Ovary (tissue), 9 donors: ENCODE data around the gene THBS3. TPM values are rescaled to one million over a fixed set of nuclear protein-coding genes. Genes with fewer than 3 reads are reported as not detected.

Source experiments
- DNase-seq, 5 donors: peaks; one replicate each; pipeline ENCODE4 v3.0.0-alpha.2; 2019 to 2020
- H3K27ac ChIP-seq, 2 donors: fragments of 200-600 bp; one replicate each; pipeline versions ENCODE4 v1.5.1 to v1.8.0; 2019 to 2022
- H3K27me3 ChIP-seq: fragments of 200-600 bp; one replicate; pipeline ENCODE4 v1.8.0; 2022
- H3K36me3 ChIP-seq: fragments of 200-600 bp; sonication (generic); one replicate; pipeline ENCODE4 v1.5.1; 2019
- H3K4me1 ChIP-seq: one replicate; pipeline ENCODE4 v1.8.1; 2013; ENCODE audit warnings: mild to moderate bottlenecking, moderate library complexity; ENCODE audit not compliant: insufficient read depth
- H3K4me3 ChIP-seq: fragments of 200-600 bp; sonication (generic); one replicate; pipeline ENCODE4 v1.5.1; 2017
- H3K9me3 ChIP-seq, 2 donors: fragments of 200-600 bp in 1 of 2; sonication (generic) in 1 of 2; one replicate each; pipeline versions ENCODE4 v1.5.1 to v1.8.1; 2013 to 2019; ENCODE audit warnings: mild to moderate bottlenecking in 1 of 2, moderate library complexity in 1 of 2
- EP300 ChIP-seq: sonication (generic); formaldehyde crosslinking; IDR thresholded peaks from one replicate; pipeline ENCODE4 v1.6.1; 2017; ENCODE audit warnings: antibody characterized with exemption
- POLR2A ChIP-seq: fragments of 450-650 bp; IDR thresholded peaks from one replicate; pipeline ENCODE4 v1.6.1; 2017; ENCODE audit warnings: antibody characterized with exemption, mild to moderate bottlenecking, moderate library complexity
- WGBS, 3 donors: extraction: QIAGEN DNeasy Blood & Tissue Kit in 1 of 3; methylation state at CpG; one replicate each; pipeline versions ENCODE4 v1.1.5 to v1.1.7; 2013 to 2017; 5-methylcytosine and 5-hydroxymethylcytosine counted together
- intact Hi-C, 4 donors: fragments of 100-400 bp; cut with DNase I; formaldehyde crosslinking; loops; one replicate each; pipeline versions ENCODE4 v1.11.0 to v1.15.1; 2022 to 2023
- polyA plus RNA-seq, 2 donors: library from polyadenylated mRNA; stranded (reverse); fragments of 200-250 nt in 1 of 2; fragments of 350-450 nt in 1 of 2; fragmentation: Illumina TruSeq in 1 of 2; extraction: RNeasy Lipid Tissue Mini Kit (QIAGEN cat#74804) in 1 of 2; gene quantifications; one replicate each; pipeline ENCODE4 v1.2.3, GENCODE V29; 2013 to 2014
- total RNA-seq, 7 donors: library from RNA; depleted of rRNA in 2 of 7; stranded (reverse); fragments of >200 nt in 2 of 7; fragmentation: NEBNext Ultra II Directional in 3 of 7; extraction: Animal tissue kit (Norgen Biotek cat#: 25700) in 3 of 7; gene quantifications; one replicate each; pipeline versions ENCODE4 v1.1.0 to v1.2.4, GENCODE V29; 2016 to 2023
- TF ChIP-seq, protein P1 (sequence below), 3 donors: fragments of 450-650 bp in 2 of 3; fragments of 200-600 bp in 1 of 3; IDR thresholded peaks; one replicate each; pipeline versions ENCODE4 v1.5.1 to v1.8.0; 2016 to 2022; ENCODE audit warnings: antibody characterized with exemption in 3 of 3, mild to moderate bottlenecking in 1 of 3
- donor health status: DM: no; HTN: no; CAD: no; lungs with moderate emphysema.
- donor health status: DM: no; HTN: no; CAD: no.
- donor health status: Bipolar disorder and iron deficiency.
- donor health status: DM: yes; HTN: yes; CAD: no.
- donor health status: DM: no; HTN: no; CAD: no.
- donor health status: DM: yes; HTN: yes; CAD: no.

Gene THBS3
- total and polyA plus RNA-seq, 9 donors, result 19.9 to 50.2 (median 28.2) TPM

- TF ChIP-seq, protein P1, sequence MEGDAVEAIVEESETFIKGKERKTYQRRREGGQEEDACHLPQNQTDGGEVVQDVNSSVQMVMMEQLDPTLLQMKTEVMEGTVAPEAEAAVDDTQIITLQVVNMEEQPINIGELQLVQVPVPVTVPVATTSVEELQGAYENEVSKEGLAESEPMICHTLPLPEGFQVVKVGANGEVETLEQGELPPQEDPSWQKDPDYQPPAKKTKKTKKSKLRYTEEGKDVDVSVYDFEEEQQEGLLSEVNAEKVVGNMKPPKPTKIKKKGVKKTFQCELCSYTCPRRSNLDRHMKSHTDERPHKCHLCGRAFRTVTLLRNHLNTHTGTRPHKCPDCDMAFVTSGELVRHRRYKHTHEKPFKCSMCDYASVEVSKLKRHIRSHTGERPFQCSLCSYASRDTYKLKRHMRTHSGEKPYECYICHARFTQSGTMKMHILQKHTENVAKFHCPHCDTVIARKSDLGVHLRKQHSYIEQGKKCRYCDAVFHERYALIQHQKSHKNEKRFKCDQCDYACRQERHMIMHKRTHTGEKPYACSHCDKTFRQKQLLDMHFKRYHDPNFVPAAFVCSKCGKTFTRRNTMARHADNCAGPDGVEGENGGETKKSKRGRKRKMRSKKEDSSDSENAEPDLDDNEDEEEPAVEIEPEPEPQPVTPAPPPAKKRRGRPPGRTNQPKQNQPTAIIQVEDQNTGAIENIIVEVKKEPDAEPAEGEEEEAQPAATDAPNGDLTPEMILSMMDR (IDR thresholded peaks at IDR 0.05), result no peak
- no peak for TF ChIP-seq POLR2A
- TF ChIP-seq EP300, result no peak
- Histone ChIP-seq H3K27ac (no peak overlapping the region), H3K36me3 (no peaks in the 10 kb centered on the region), H3K27me3 (no peaks in the 10 kb centered on the region), H3K9me3 (no peaks in the 10 kb centered on the region), H3K4me3 (no peak overlapping the region), H3K4me1 (no peaks in the 10 kb centered on the region)
- WGBS, 3 donors, result 80 to 90% (median 89%) methylated on average over 7 of the region's 7 CpGs
- peak in 2 of 5 donors; percentile 8 to 12 for DNase-seq
- intact Hi-C loops, result no loop called here
These were observed 25.6 kb downstream of the THBS3 start for GRCh38 chr1:155182052-155182550.

DNA sequence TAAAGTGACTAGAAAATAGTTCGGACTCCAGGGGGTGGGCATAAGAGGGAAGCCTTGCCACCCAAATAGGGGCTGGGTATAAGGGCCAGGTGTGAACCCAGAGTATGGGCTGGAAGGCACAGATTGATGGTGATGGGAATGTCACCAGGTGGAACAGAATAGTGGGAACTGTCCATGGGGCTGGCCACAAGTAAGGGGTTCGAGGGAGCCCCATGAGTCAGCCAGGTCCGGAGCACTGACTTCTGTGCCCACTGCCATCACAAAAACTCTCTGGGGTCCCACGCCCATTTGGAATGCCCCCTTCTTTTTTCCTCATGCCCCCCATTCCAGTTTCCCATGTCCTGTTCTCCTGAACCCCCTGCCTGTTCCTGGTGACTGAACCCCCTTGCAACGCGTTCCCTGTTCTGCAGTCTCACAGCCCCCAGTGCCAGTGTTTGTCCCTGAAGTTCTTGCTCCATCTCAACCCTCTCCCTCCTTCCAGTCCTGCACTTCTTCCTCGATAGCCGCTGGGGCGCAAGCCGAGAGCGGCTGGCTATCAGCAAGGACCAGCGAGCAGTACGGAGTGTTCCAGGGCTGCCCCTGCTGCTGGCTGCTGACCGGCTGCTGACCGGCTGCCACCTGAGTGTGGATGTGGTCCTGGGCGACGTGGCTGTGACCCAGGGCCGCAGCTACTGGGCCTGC, 26.2 kb downstream of the THBS3 start:
- TF ChIP-seq, protein P1 (IDR thresholded peaks at IDR 0.05), result no peak
- TF ChIP-seq EP300, result no peak
- Histone ChIP-seq H3K4me3 (no peak overlapping the region), H3K36me3 (no peaks in the 10 kb centered on the region), H3K27ac (no peak overlapping the region), H3K9me3 (no peaks in the 10 kb centered on the region), H3K4me1 (no peaks in the 10 kb centered on the region), H3K27me3 (no peaks in the 10 kb centered on the region)
- intact Hi-C loops, result no loop called here
- peak in 2 of 5 donors; percentile 5 to 6 for DNase-seq
- WGBS, 3 donors, result 85 to 87% (median 85%) methylated on average over 18 of the region's 18 CpGs

DNA sequence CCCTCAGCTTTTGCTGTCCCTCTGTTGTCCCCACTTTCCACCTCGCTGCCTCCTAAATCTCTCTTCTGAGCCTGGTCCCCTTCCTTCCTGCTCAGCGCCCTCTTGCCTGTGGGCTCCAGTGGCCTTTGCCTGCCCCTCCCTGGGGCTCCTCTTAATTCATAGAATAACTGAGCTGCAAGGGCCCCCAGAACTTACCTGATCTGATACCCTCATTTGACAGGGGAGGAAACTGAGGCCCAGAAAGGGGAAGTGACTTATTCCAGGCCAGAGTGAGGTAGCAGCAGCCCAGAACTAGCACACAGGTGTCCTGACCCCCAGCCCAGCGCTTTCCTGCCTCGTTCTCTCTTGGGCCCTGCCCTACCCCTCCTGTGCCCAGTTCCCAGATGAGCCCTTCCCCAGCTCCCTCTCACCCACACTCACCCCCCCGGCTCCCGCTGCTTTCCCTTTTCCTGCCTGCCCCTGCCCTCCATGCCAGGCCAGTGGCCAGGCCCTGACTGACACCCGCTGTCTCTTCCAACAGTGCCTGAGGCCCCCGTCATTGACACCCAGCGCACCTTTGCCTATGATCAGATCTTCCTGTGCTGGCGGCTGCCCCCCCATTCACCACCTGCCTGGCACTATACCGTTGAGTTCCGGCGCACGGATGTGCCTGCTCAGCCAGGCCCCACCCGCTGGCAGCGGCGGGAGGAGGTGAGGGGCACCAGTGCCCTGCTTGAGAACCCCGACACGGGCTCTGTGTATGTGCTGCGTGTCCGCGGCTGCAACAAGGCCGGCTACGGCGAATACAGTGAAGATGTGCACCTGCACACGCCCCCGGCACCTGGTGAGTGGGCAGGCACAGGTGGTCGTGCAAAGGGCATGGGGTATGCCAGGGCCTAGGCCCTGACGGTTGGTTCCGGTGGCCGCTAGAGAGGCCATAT, 28.3 kb downstream of the THBS3 start:
- no peaks in the 10 kb centered on the region for H3K27me3 ChIP-seq
- peak in 4 of 5 donors; percentile 20 to 39 (median 22) for DNase-seq
- no peak overlapping the region for H3K27ac ChIP-seq
- no peaks in the 10 kb centered on the region for H3K36me3 ChIP-seq
- TF ChIP-seq EP300 (no peak), POLR2A (no peak)
- no peaks in the 10 kb centered on the region for H3K9me3 ChIP-seq
- H3K4me1 ChIP-seq, result no peaks in the 10 kb centered on the region
- H3K4me3 ChIP-seq, result no peak overlapping the region
- intact Hi-C loops, result loop anchor here in 1 of 4 donors (10.0 kb wide), 2 partner anchors 145 to 415 kb away; partner anchors contain the start of gene RUSC1
- 90 to 92% (median 91%) methylated on average over 29 to 31 of the region's 31 CpGs for WGBS, 3 donors

- Histone ChIP-seq H3K27ac (no peak overlapping the region), H3K4me1 (no peaks in the 10 kb centered on the region), H3K4me3 (no peak overlapping the region), H3K27me3 (no peaks in the 10 kb centered on the region), H3K9me3 (no peaks in the 10 kb centered on the region), H3K36me3 (no peaks in the 10 kb centered on the region)
- TF ChIP-seq POLR2A (no peak), EP300 (no peak)
- TF ChIP-seq, protein P1 (IDR thresholded peaks at IDR 0.05), result no peak
- 82 to 84% (median 84%) methylated on average over 30 of the region's 30 CpGs for WGBS, 3 donors
- DNase-seq, result peak in 4 of 5 donors; percentile 20 to 34 (median 24)
- intact Hi-C loops, result loop anchor here in 1 of 4 donors (10.0 kb wide), 2 partner anchors 146 to 416 kb away; partner anchors contain the start of gene RUSC1
These were observed 29.1 kb downstream of the THBS3 start for GRCh38 chr1:155178441-155179111.
